ENCODE data around the gene MST1. TPM values are rescaled to one million over a fixed set of nuclear protein-coding genes. Genes with fewer than 3 reads are reported as not detected.

MST1 gene
- total RNA-seq, 1 experiment from 2014 or later, result 1.7 TPM

DNA sequence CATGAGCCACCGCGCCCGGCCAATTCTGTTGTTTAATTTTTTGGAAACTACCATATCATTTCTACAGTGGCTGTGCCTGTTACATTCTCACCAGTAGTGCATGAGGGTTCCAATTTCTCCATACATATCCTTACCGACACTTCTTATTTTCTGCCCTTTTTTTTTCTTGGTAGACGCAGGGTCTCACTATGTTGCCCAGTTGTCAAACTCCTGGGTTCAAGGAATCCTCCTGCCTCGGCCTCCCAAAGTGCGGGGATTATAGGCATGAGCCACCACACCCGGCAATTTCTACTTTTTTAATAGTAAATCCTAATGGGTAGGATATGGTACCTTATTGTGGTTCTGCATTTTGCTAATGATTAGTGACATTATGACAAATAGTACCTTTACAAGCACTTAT lies 20.6 kb upstream of the MST1 start:
- no peak for TF ChIP-seq EZH2phosphoT487 (IDR thresholded peaks at IDR 0.05; ENCODE audit: borderline replicate concordance, low read length)
- TF ChIP-seq EZH2 (IDR thresholded peaks at IDR 0.05; ENCODE audit: low read length, unreplicated experiment), result no peak
- TF ChIP-seq, protein P1, sequence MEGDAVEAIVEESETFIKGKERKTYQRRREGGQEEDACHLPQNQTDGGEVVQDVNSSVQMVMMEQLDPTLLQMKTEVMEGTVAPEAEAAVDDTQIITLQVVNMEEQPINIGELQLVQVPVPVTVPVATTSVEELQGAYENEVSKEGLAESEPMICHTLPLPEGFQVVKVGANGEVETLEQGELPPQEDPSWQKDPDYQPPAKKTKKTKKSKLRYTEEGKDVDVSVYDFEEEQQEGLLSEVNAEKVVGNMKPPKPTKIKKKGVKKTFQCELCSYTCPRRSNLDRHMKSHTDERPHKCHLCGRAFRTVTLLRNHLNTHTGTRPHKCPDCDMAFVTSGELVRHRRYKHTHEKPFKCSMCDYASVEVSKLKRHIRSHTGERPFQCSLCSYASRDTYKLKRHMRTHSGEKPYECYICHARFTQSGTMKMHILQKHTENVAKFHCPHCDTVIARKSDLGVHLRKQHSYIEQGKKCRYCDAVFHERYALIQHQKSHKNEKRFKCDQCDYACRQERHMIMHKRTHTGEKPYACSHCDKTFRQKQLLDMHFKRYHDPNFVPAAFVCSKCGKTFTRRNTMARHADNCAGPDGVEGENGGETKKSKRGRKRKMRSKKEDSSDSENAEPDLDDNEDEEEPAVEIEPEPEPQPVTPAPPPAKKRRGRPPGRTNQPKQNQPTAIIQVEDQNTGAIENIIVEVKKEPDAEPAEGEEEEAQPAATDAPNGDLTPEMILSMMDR (conservative IDR thresholded peaks at IDR 0.05; ENCODE audit: low read depth, low read length), result no peak
- no peaks in the 10 kb centered on the region for H3K9me2 ChIP-seq (replicated peaks; ENCODE audit: low read length)
- CTCF ChIA-PET, result no interaction called here
- intact Hi-C loops (cut with micrococcal nuclease), result no loop called here
- H3K4me1 ChIP-seq (ENCODE audit: insufficient read depth, low read length), result no peaks in the 10 kb centered on the region
- no peak overlapping the region for H3K27ac ChIP-seq (ENCODE audit: low read length)
- DNase-seq, result no peak
- H3K9ac ChIP-seq (ENCODE audit: low read length), result no peak overlapping the region
- H3K4me3 ChIP-seq (ENCODE audit: low read length), result no peak overlapping the region
- H3K27me3 ChIP-seq (ENCODE audit: low read length), result no peaks in the 10 kb centered on the region
- no peak for ATAC-seq
- BruUV-seq (replicated peaks), result no TSS peak
- POLR2A ChIA-PET (ENCODE audit: unreplicated experiment), result no interaction called here
- H3K79me2 ChIP-seq (ENCODE audit: low read length), result no peaks in the 10 kb centered on the region
- no peaks in the 10 kb centered on the region for H3K9me3 ChIP-seq (ENCODE audit: low read length)
- H3K36me3 ChIP-seq (ENCODE audit: low read depth, low read length), result peaks cover 9% of the 10 kb centered on the region; the same call in 1 of the 2 replicates
- no peak overlapping the region for H2AFZ ChIP-seq (ENCODE audit: low read length)
- H3K4me2 ChIP-seq (ENCODE audit: low read length), result no peak overlapping the region
- H4K20me1 ChIP-seq (ENCODE audit: low read length), result no peaks in the 10 kb centered on the region
- no peaks in the 10 kb centered on the region for H3F3A ChIP-seq (ENCODE audit: low read length, unreplicated experiment)

DNA sequence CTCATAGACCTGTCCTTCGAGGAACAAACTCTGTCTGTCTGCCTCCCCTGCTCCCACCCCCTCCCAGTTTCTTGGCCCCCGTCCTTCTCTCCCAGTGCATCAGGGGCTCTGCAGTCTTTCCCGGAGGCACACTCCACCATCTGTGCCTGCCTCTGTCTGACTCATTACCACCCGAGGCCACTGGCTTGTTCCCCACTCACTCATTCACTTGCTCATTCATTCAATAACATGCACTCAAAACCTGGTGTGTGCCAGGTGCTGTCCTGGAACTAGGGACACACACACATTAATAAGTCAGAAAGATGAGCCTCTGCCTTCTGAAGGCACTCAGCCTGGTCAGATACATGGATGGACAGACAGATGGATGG lies 17.8 kb upstream of the MST1 start:
- DNase-seq, result peak; percentile 47
- POLR2A ChIA-PET (ENCODE audit: unreplicated experiment), result no interaction called here
- intact Hi-C loops (cut with micrococcal nuclease), result no loop called here

DNA sequence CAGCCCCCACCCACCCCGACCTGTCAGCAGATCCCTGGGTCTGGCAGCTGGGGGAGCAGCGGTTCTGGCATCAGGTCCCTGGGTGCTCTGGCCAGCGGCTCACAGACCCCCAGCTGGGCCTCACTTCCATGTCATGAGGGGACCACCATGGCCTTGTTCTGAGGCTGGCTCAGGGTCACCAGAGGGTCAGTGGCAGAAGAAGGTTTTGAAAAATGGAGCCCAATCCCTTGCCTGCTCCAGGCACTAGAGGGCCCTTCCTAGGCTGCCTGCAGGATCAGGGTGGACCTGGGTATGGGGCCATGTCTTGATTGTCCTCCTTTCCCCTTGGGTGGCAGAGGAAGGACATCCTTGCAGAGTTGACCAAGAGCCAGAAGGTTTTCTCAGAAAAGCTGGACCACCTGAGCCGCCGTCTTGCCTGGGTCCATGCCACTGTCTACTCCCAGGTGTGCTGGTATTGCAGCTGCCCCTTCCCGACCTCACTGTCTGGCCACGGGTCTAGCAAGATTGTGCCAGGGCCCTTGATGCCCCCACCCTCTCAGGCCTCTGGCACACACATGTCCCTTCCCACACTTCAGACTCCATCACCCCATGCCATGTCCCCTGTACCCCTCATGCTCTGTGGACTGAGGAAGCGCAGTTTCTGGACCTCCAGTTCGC lies 17.3 kb upstream of the MST1 start:
- Histone ChIP-seq H3K4me2 (ENCODE audit: low read length) (no peak overlapping the region), H3K4me1 (ENCODE audit: insufficient read depth, low read length) (no peaks in the 10 kb centered on the region), H3K79me2 (ENCODE audit: low read length) (no peaks in the 10 kb centered on the region), H3K27ac (ENCODE audit: low read length) (no peak overlapping the region), H4K20me1 (ENCODE audit: low read length) (no peaks in the 10 kb centered on the region), H3K9me2 (replicated peaks; ENCODE audit: low read length) (no peaks in the 10 kb centered on the region), H3F3A (ENCODE audit: low read length, unreplicated experiment) (no peaks in the 10 kb centered on the region), H3K4me3 (ENCODE audit: low read length) (no peak overlapping the region), H3K27me3 (ENCODE audit: low read length) (no peaks in the 10 kb centered on the region), H3K36me3 (ENCODE audit: low read depth, low read length) (peaks cover 10% of the 10 kb centered on the region; the same call in 1 of the 2 replicates), H3K9me3 (ENCODE audit: low read length) (no peaks in the 10 kb centered on the region), H2AFZ (ENCODE audit: low read length) (no peak overlapping the region), H3K9ac (ENCODE audit: low read length) (no peak overlapping the region)
- TF ChIP-seq EZH2 (IDR thresholded peaks at IDR 0.05; ENCODE audit: low read length, unreplicated experiment) (no peak), EZH2phosphoT487 (IDR thresholded peaks at IDR 0.05; ENCODE audit: borderline replicate concordance, low read length) (no peak)
- TF ChIP-seq, protein P1 (conservative IDR thresholded peaks at IDR 0.05; ENCODE audit: low read depth, low read length), result 0 out of 2 replicates have a peak, but pooled peaks have one; percentile 13
- DNase-seq (no peak), ATAC-seq (no peak)
- BruUV-seq (replicated peaks), result no TSS peak
- intact Hi-C loops (cut with micrococcal nuclease), result no loop called here
- ChIA-PET POLR2A (ENCODE audit: unreplicated experiment) (no interaction called here), CTCF (interaction anchor here (0.6 kb wide), 1 partner anchor 169 kb away, joined by 3 read pairs; no protein-coding TSS in a partner anchor)

More for the DNA sequence above, 17.8 kb upstream of the MST1 start:
- H3K9me2 ChIP-seq (replicated peaks; ENCODE audit: low read length), result no peaks in the 10 kb centered on the region
- no peaks in the 10 kb centered on the region for H3K4me1 ChIP-seq (ENCODE audit: insufficient read depth, low read length)
- no peaks in the 10 kb centered on the region for H3K27me3 ChIP-seq (ENCODE audit: low read length)
- H4K20me1 ChIP-seq (ENCODE audit: low read length), result no peaks in the 10 kb centered on the region
- H3F3A ChIP-seq (ENCODE audit: low read length, unreplicated experiment), result no peaks in the 10 kb centered on the region
- no peak overlapping the region for H2AFZ ChIP-seq (ENCODE audit: low read length)
- H3K27ac ChIP-seq (ENCODE audit: low read length), result no peak overlapping the region
- CTCF ChIA-PET, result no interaction called here
- H3K4me2 ChIP-seq (ENCODE audit: low read length), result no peak overlapping the region
- no peak overlapping the region for H3K9ac ChIP-seq (ENCODE audit: low read length)
- no peaks in the 10 kb centered on the region for H3K79me2 ChIP-seq (ENCODE audit: low read length)
- TF ChIP-seq, protein P1 (conservative IDR thresholded peaks at IDR 0.05; ENCODE audit: low read depth, low read length), result no peak
- no peak for TF ChIP-seq EZH2 (IDR thresholded peaks at IDR 0.05; ENCODE audit: low read length, unreplicated experiment)
- TF ChIP-seq EZH2phosphoT487 (IDR thresholded peaks at IDR 0.05; ENCODE audit: borderline replicate concordance, low read length), result no peak
- ATAC-seq, result peak; percentile 33
- no peak overlapping the region for H3K4me3 ChIP-seq (ENCODE audit: low read length)
- no TSS peak for BruUV-seq (replicated peaks)
- peaks cover 10% of the 10 kb centered on the region; the same call in 1 of the 2 replicates for H3K36me3 ChIP-seq (ENCODE audit: low read depth, low read length)
- H3K9me3 ChIP-seq (ENCODE audit: low read length), result no peaks in the 10 kb centered on the region
